ENCODE data around the gene LCLAT1.

DNA sequence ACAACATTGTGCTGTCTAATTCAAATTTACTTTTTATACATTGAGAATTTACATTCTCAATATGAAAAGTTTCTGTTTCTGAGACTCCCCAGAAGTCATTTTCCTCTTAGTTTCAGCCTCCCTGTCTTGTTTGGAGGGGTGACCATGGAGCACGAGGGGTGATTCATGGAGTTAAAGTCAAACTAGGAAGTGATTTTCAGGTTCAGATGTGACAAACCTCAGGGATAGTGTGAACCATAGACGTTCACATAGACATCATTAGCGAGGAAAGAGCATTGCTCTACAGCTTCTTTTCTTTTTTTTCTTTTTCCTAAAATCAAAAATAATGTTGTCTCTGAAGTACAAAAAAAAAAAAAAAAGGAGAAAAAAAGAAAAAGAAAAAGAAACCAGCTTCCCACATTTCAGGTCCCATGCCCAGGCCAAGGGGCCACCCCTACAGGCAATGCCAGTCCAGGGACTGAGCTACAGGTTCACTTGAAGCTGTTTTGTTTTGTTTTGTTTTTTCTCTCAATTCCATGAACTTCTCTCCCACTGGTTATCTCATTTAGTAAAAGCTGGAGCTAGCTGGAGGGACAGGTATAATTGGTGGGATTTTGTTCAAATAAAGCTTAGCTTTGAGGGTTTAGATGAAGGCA, 18.1 kb upstream of the LCLAT1 start:
- TF ChIP-seq, protein P1, sequence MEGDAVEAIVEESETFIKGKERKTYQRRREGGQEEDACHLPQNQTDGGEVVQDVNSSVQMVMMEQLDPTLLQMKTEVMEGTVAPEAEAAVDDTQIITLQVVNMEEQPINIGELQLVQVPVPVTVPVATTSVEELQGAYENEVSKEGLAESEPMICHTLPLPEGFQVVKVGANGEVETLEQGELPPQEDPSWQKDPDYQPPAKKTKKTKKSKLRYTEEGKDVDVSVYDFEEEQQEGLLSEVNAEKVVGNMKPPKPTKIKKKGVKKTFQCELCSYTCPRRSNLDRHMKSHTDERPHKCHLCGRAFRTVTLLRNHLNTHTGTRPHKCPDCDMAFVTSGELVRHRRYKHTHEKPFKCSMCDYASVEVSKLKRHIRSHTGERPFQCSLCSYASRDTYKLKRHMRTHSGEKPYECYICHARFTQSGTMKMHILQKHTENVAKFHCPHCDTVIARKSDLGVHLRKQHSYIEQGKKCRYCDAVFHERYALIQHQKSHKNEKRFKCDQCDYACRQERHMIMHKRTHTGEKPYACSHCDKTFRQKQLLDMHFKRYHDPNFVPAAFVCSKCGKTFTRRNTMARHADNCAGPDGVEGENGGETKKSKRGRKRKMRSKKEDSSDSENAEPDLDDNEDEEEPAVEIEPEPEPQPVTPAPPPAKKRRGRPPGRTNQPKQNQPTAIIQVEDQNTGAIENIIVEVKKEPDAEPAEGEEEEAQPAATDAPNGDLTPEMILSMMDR (IDR thresholded peaks at IDR 0.05): no peak
- no peak for TF ChIP-seq POLR2A (IDR thresholded peaks at IDR 0.05)
- TF ChIP-seq POLR2AphosphoS5 (IDR thresholded peaks at IDR 0.05): no peak
- no peak for TF ChIP-seq EP300 (IDR thresholded peaks at IDR 0.05)

All from suprapubic skin (tissue), 4 donors.